GM12891 (cell line): Measurements from ENCODE around the gene CASTOR1.

ENCODE experiments used
- POLR2A ChIP-seq: IDR thresholded peaks from 2 replicates; pipeline ENCODE4 v1.6.1; 2011; ENCODE audit warnings: low read depth, low read length, control low read depth
- POLR2AphosphoS5 ChIP-seq: IDR thresholded peaks from 2 replicates; pipeline ENCODE4 v1.6.1; 2011; ENCODE audit warnings: low read depth, low read length, control low read depth
- POU2F2 ChIP-seq: IDR thresholded peaks from 2 replicates; pipeline ENCODE4 v1.6.1; 2011; ENCODE audit warnings: low read depth, mild to moderate bottlenecking, control low read depth, low read length, moderate library complexity
- SPI1 ChIP-seq: IDR thresholded peaks from 2 replicates; pipeline ENCODE4 v1.6.1; 2011; ENCODE audit warnings: low read depth, low read length, control low read depth
- TAF1 ChIP-seq: IDR thresholded peaks from 2 replicates; pipeline ENCODE4 v1.6.1; 2011; ENCODE audit warnings: low read depth, low read length, control low read depth

DNA sequence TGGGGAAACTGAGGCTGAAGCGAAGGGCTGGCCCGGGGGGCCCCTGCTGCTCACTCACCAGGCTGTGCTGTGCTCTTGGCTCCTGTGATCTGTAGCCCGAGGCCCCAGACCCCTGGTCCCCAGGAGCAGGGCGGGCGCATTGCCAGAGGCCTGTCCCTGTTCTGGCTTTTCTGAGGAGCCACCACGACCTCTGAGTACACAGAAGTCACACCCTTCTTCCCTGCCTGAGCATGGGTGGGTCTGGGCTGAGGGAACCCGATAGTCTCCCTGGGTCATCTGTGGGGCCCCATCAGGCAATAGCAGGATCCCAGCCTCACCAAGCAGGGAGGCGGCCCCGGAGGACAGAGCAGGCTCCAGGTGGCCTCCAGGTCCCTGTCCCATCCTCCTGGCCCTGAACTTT lies 5.1 kb downstream of the CASTOR1 start:
- TF ChIP-seq POLR2A = no peak
- TF ChIP-seq POLR2AphosphoS5 = no peak
- TF ChIP-seq SPI1 = no peak
- no peak for TF ChIP-seq POU2F2
- no peak for TF ChIP-seq TAF1
